GM12878 (cell line): ENCODE results near the gene CSK. TPM values are rescaled to one million over a fixed set of nuclear protein-coding genes. Genes with fewer than 3 reads are reported as not detected.

Experiments used
- BRCA1 ChIP-seq: IDR thresholded peaks from 2 replicates; pipeline ENCODE4 v1.6.1; 2011; ENCODE audit warnings: low read depth, low read length, improper control_type of control experiment
- EP300 ChIP-seq, 2 experiments: fragments of 150-350 bp in 1 of 2; IDR thresholded peaks; 2 replicates each; pipeline ENCODE4 v1.6.1; 2011 to 2012; ENCODE audit warnings: low read depth in 2 of 2, low read length in 2 of 2, borderline replicate concordance in 1 of 2, improper control_type of control experiment in 1 of 2, inconsistent platforms in 1 of 2; ENCODE audit not compliant: control insufficient read depth in 1 of 2
- HCFC1 ChIP-seq: fragments of 150-350 bp; IDR thresholded peaks from 2 replicates; pipeline ENCODE4 v1.6.1; 2014; ENCODE audit warnings: low read length
- HDAC2 ChIP-seq: fragments of 200-600 bp; sonication (generic); IDR thresholded peaks from 2 replicates; pipeline ENCODE4 v1.6.1; 2017
- JUNB ChIP-seq: IDR thresholded peaks from 2 replicates; pipeline ENCODE4 v1.6.1; 2016; ENCODE audit warnings: antibody characterized with exemption, mild to moderate bottlenecking
- MXI1 ChIP-seq: fragments of 150-350 bp; IDR thresholded peaks from 2 replicates; pipeline ENCODE4 v1.6.1; 2011; ENCODE audit warnings: low read depth, mild to moderate bottlenecking, inconsistent platforms, low read length, improper control_type of control experiment
- MYC ChIP-seq: IDR thresholded peaks from 2 replicates; pipeline ENCODE4 v1.6.1; 2011; ENCODE audit warnings: mild to moderate bottlenecking, low read length, moderate library complexity, inconsistent platforms; ENCODE audit not compliant: insufficient read depth, insufficient replicate concordance, insufficient read length, severe bottlenecking
- NR2C1 ChIP-seq: fragments of 450-650 bp; IDR thresholded peaks from 2 replicates; pipeline ENCODE4 v1.6.1; 2017; ENCODE audit warnings: antibody characterized with exemption, mild to moderate bottlenecking, moderate library complexity
- POLR2AphosphoS2 ChIP-seq: IDR thresholded peaks from 2 replicates; pipeline ENCODE4 v1.6.1; 2011; ENCODE audit warnings: low read depth, mild to moderate bottlenecking, low read length, improper control_type of control experiment, moderate library complexity
- SIX5 ChIP-seq: IDR thresholded peaks from 2 replicates; pipeline ENCODE4 v1.6.1; 2011; ENCODE audit warnings: mild to moderate bottlenecking, low read depth, low read length, moderate library complexity; ENCODE audit not compliant: severe bottlenecking
- SMC3 ChIP-seq: IDR thresholded peaks from 2 replicates; pipeline ENCODE4 v1.6.1; 2011; ENCODE audit warnings: low read length, improper control_type of control experiment, borderline replicate concordance
- SRF ChIP-seq, 2 experiments: IDR thresholded peaks; 2 replicates each; pipeline ENCODE4 v1.6.1; 2011; ENCODE audit warnings: low read depth in 2 of 2, low read length in 2 of 2, mild to moderate bottlenecking in 1 of 2, moderate library complexity in 1 of 2
- TAF1 ChIP-seq: IDR thresholded peaks from 2 replicates; pipeline ENCODE4 v1.6.1; 2011; ENCODE audit warnings: mild to moderate bottlenecking, low read depth, low read length, borderline replicate concordance
- ZBED1 ChIP-seq: IDR thresholded peaks from 2 replicates; pipeline ENCODE4 v1.6.1; 2016; ENCODE audit warnings: borderline replicate concordance
- polyA plus RNA-seq, 11 experiments: library from polyadenylated mRNA; depleted of rRNA in 4 of 11; unstranded in 6 of 11; stranded (reverse) in 5 of 11; fragments of >200 nt; fragmentation: Nextera tagmentation in 4 of 11; fragmentation: Illumina TruSeq in 1 of 11; extraction: Ambion mirVana in 4 of 11; extraction: Trizol in 1 of 11; gene quantifications; 1 replicate in 1 of 11; 2 replicates in 10 of 11; pipeline versions ENCODE4 v1.2.1 to v1.2.3, GENCODE V29; 2011 to 2016; ENCODE audit warnings: inconsistent platforms in 2 of 11, missing spikeins in 2 of 11, low read depth in 1 of 11
- total RNA-seq, 4 experiments: library from RNA; depleted of rRNA in 3 of 4; stranded (reverse); fragments of >200 nt in 3 of 4; fragmentation: Illumina TruSeq in 1 of 4; extraction: Trizol in 1 of 4; gene quantifications; 2 replicates each; pipeline versions ENCODE4 v1.2.1 to v1.2.3, GENCODE V29; 2013 to 2021
- TF ChIP-seq, protein P1 (sequence below): fragments of 450-650 bp; formaldehyde crosslinking; IDR thresholded peaks from 2 replicates; pipeline ENCODE4 v1.4.0; 2022; ENCODE audit warnings: mild to moderate bottlenecking, moderate library complexity
- TF ChIP-seq, protein P2 (sequence below): fragments of 450-650 bp; formaldehyde crosslinking; IDR thresholded peaks from 2 replicates; pipeline ENCODE4 v1.4.0; 2020; ENCODE audit warnings: mild to moderate bottlenecking, moderate library complexity
- TF ChIP-seq, protein P3 (sequence below), 3 experiments: IDR thresholded peaks in 2 of 3; conservative IDR thresholded peaks in 1 of 3; 2 replicates each; pipeline ENCODE4 v1.5.1; 2011; ENCODE audit warnings: low read depth in 3 of 3, low read length in 3 of 3, mild to moderate bottlenecking in 3 of 3, control low read depth in 2 of 3, moderate library complexity in 2 of 3, inconsistent platforms in 1 of 3, mixed read lengths in 1 of 3; ENCODE audit not compliant: control insufficient read depth in 2 of 3, insufficient read depth in 1 of 3; ENCODE audit errors: extremely low read depth in 1 of 3

Gene CSK
- total and polyA plus RNA-seq, 10 of the 15 experiments (the other 5 are each of a cell fraction or from before 2014, with no cell fraction given): 3.4 to 327 (median 75.8) TPM

DNA sequence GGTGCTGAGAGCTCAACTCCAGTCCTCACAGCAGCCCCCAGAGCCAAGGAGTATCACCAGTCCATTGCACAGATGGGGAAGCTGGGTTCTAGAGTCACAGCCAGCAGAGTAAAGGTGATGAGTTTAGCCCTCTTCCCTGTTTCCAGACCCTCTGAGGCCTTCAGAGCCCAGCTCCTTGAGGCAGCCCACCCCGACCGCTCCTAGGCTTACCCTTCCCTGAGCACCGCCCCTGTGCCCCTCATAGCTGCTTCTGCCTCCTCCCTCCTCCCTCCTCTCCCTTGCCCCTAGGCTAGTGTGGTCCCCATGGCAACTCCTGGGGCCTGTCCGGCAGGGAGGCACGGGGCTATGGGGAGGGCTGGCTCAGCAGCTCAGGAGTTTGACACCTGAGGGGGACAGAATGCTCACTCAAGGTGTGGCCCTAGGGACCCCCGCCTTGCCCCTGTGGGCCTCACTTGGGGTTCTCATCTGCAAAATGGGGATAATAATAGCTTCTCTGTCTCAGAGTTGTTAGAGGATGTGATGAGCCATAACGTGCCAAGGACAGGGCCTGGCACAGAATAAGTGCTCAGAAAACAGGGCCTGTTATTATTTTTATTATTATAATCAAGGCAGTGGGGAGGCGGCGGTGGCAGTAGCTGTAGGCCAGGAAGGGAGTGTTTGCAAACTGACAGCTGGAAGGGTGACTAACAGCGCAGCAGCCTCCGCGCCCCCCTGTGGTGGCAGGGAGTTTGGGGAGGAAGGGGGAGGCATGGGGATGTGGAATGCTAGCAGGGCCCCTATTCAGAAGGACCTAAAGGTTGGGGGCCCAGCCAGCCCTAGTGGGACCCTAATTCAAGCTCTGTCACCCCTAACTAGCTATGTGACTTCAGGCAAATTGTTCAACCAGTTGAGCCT, 11.5 kb downstream of the CSK start (continued):
- TF ChIP-seq, protein P1, sequence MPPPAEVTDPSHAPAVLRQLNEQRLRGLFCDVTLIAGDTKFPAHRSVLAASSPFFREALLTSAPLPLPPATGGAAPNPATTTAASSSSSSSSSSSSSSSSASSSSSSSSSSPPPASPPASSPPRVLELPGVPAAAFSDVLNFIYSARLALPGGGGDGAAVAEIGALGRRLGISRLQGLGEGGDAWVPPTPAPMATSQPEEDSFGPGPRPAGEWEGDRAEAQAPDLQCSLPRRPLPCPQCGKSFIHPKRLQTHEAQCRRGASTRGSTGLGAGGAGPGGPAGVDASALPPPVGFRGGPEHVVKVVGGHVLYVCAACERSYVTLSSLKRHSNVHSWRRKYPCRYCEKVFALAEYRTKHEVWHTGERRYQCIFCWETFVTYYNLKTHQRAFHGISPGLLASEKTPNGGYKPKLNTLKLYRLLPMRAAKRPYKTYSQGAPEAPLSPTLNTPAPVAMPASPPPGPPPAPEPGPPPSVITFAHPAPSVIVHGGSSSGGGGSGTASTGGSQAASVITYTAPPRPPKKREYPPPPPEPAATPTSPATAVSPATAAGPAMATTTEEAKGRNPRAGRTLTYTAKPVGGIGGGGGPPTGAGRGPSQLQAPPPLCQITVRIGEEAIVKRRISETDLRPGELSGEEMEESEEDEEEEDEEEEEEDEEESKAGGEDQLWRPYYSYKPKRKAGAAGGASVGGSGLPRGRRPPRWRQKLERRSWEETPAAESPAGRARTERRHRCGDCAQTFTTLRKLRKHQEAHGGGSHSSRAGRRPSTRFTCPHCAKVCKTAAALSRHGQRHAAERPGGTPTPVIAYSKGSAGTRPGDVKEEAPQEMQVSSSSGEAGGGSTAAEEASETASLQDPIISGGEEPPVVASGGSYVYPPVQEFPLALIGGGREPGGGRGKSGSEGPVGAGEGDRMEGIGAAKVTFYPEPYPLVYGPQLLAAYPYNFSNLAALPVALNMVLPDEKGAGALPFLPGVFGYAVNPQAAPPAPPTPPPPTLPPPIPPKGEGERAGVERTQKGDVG (CRISPR knock-in tag): no peak
- TF ChIP-seq, protein P2, sequence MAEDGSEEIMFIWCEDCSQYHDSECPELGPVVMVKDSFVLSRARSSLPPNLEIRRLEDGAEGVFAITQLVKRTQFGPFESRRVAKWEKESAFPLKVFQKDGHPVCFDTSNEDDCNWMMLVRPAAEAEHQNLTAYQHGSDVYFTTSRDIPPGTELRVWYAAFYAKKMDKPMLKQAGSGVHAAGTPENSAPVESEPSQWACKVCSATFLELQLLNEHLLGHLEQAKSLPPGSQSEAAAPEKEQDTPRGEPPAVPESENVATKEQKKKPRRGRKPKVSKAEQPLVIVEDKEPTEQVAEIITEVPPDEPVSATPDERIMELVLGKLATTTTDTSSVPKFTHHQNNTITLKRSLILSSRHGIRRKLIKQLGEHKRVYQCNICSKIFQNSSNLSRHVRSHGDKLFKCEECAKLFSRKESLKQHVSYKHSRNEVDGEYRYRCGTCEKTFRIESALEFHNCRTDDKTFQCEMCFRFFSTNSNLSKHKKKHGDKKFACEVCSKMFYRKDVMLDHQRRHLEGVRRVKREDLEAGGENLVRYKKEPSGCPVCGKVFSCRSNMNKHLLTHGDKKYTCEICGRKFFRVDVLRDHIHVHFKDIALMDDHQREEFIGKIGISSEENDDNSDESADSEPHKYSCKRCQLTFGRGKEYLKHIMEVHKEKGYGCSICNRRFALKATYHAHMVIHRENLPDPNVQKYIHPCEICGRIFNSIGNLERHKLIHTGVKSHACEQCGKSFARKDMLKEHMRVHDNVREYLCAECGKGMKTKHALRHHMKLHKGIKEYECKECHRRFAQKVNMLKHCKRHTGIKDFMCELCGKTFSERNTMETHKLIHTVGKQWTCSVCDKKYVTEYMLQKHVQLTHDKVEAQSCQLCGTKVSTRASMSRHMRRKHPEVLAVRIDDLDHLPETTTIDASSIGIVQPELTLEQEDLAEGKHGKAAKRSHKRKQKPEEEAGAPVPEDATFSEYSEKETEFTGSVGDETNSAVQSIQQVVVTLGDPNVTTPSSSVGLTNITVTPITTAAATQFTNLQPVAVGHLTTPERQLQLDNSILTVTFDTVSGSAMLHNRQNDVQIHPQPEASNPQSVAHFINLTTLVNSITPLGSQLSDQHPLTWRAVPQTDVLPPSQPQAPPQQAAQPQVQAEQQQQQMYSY (CRISPR knock-in tag): no peak
- TF ChIP-seq HDAC2 (no peak), POLR2AphosphoS2 (0 out of 2 replicates have a peak, but pooled peaks have one; percentile 24), JUNB (no peak), TAF1 (no peak), HCFC1 (no peak), EP300 (IDR thresholded peaks at IDR 0.05; ENCODE audit: borderline replicate concordance in 1 of 2, control insufficient read depth in 1 of 2, low read depth in 2 of 2, low read length in 2 of 2) (no peak), SMC3 (peak; percentile 75; the same call in 1 of the 2 replicates), MYC (no peak), MXI1 (peak; percentile 73; the same call in 1 of the 2 replicates), SRF (IDR thresholded peaks at IDR 0.05; ENCODE audit: low read depth in 2 of 2, low read length in 2 of 2) (no peak), BRCA1 (no peak), SIX5 (no peak), ZBED1 (no peak), NR2C1 (no peak)
- TF ChIP-seq, protein P3, sequence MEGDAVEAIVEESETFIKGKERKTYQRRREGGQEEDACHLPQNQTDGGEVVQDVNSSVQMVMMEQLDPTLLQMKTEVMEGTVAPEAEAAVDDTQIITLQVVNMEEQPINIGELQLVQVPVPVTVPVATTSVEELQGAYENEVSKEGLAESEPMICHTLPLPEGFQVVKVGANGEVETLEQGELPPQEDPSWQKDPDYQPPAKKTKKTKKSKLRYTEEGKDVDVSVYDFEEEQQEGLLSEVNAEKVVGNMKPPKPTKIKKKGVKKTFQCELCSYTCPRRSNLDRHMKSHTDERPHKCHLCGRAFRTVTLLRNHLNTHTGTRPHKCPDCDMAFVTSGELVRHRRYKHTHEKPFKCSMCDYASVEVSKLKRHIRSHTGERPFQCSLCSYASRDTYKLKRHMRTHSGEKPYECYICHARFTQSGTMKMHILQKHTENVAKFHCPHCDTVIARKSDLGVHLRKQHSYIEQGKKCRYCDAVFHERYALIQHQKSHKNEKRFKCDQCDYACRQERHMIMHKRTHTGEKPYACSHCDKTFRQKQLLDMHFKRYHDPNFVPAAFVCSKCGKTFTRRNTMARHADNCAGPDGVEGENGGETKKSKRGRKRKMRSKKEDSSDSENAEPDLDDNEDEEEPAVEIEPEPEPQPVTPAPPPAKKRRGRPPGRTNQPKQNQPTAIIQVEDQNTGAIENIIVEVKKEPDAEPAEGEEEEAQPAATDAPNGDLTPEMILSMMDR (IDR thresholded peaks at IDR 0.05 in 2 of 3, conservative IDR thresholded peaks at IDR 0.05 in 1 of 3; ENCODE audit: control insufficient read depth in 2 of 3, extremely low read depth in 1 of 3, insufficient read depth in 1 of 3, low read depth in 3 of 3, low read length in 3 of 3): peak; percentile 63 to 68 (median 64)
